ENCODE measurements around the gene GPR141. TPM values are rescaled to one million over a fixed set of nuclear protein-coding genes. Genes with fewer than 3 reads are reported as not detected.

GPR141 gene
- total RNA-seq, 1 donor from 2014 or later = not detected

DNA sequence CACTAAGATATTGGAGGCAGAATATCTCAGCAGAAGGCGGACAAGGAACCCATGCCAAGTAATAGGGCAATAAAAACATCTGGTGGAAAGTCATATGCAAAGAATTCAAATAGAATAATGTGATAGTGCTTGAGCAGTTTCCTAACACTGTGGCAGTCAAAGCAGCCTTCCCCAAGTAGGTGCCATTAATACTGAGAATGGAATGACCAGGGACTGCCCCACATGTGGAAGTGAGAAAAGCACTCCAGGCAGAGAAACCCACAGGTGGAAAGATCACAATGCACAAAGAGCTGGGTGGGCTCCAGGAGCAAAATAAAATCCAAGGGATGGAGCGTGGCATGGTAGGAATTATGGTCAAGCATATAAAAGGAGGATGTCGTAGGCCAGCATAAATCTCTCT lies 100.4 kb downstream of the GPR141 start:
- intact Hi-C loops (cut with micrococcal nuclease) = no loop called here

DNA sequence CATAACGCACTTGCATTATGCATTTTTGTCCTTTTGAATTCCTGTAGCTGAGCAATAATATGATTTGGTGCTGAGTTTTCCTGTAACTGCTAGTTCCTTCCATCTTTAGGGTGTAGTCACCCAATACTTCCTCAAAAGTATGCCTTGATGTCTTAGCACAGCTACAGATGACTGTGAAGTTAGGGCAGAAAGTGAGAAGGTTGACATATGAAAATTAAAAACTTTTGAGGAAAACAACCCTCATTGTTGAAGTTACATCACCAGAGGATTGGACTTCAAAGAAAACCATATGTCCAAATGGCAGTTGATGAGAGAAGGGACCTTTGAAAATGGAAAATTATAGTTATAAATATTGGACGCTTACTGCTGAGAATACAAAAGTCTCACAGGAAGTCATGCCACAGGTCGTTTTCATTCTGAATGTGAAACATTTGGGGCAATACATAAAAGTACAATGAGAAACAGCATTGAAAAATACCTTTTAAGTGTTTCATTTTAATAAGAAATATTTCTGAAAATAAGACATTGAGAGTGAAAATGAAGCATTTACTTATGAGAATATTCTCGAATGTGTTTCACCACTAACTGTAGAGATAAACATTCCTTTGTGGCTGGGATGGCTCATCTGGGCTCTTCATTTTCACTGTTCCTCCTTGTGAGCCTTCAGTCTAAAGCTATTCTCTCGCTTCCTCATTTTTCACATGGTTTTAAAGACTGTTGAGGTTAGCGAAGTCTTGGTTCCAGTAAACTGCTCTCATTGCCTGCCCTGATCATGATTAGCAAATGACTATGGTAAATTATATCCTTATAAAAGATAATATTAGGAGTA lies 103.4 kb downstream of the GPR141 start:
- intact Hi-C loops (cut with micrococcal nuclease) = no loop called here

Other genes with a start within 250 kb of the GPR141 start
- 139 TPM in 2 replicates for gene ELMO1, start 234.9 kb upstream of the GPR141 start, total RNA-seq
- not detected in 2 replicates for gene NME8, start 164.8 kb downstream of the GPR141 start, total RNA-seq
- gene SFRP4, start 233.1 kb downstream of the GPR141 start, total RNA-seq = not detected in 2 replicates
- 0.20 and 0.36 TPM in 2 replicates for gene EPDR1, start 236.9 kb downstream of the GPR141 start, total RNA-seq